DMS53 treated with DMSO at 0.1 percent for 48 hours (cell line): ENCODE measurements around the gene USP40.

Experiments used
- DNase-seq: peaks from one replicate; lab custom pipeline; 2025; ENCODE audit not compliant: unreplicated experiment; lab: John Stamatoyannopoulos, UW

Gene USP40

GRCh38 chr2:233495503-233496496, 70.8 kb downstream of the USP40 start:
- DNase-seq: no peak

- no peak for DNase-seq
Observed at GRCh38 chr2:233492751-233493150, 73.8 kb downstream of the USP40 start.

GRCh38 chr2:233492078-233492477, 74.5 kb downstream of the USP40 start:
- no peak for DNase-seq

GRCh38 chr2:233491326-233491725, 75.3 kb downstream of the USP40 start:
- DNase-seq: no peak

- DNase-seq: no peak
Observed at GRCh38 chr2:233490831-233491230, 75.8 kb downstream of the USP40 start.

GRCh38 chr2:233489666-233490065, 76.9 kb downstream of the USP40 start:
- no peak for DNase-seq

GRCh38 chr2:233489143-233489542, 77.4 kb downstream of the USP40 start:
- DNase-seq: no peak

GRCh38 chr2:233487748-233488345, 78.7 kb downstream of the USP40 start:
- no peak for DNase-seq

GRCh38 chr2:233486778-233487552, 79.6 kb downstream of the USP40 start:
- DNase-seq: no peak

GRCh38 chr2:233486357-233486756, 80.2 kb downstream of the USP40 start:
- DNase-seq: no peak

GRCh38 chr2:233485726-233486125, 80.9 kb downstream of the USP40 start:
- DNase-seq: no peak

- no peak for DNase-seq
Observed at GRCh38 chr2:233482616-233483015, 84.0 kb downstream of the USP40 start.

- DNase-seq: no peak
Observed at GRCh38 chr2:233481368-233482142, 85.0 kb downstream of the USP40 start.

- peak; percentile 72 for DNase-seq
Observed at GRCh38 chr2:233480490-233481202, 85.9 kb downstream of the USP40 start.

GRCh38 chr2:233479616-233480489, 86.7 kb downstream of the USP40 start:
- DNase-seq: no peak

- no peak for DNase-seq
Observed at GRCh38 chr2:233477548-233478433, 88.8 kb downstream of the USP40 start.

- DNase-seq: no peak
Observed at GRCh38 chr2:233476651-233477547, 89.7 kb downstream of the USP40 start.
